ENCODE measurements around the gene FAM120A.

DNA sequence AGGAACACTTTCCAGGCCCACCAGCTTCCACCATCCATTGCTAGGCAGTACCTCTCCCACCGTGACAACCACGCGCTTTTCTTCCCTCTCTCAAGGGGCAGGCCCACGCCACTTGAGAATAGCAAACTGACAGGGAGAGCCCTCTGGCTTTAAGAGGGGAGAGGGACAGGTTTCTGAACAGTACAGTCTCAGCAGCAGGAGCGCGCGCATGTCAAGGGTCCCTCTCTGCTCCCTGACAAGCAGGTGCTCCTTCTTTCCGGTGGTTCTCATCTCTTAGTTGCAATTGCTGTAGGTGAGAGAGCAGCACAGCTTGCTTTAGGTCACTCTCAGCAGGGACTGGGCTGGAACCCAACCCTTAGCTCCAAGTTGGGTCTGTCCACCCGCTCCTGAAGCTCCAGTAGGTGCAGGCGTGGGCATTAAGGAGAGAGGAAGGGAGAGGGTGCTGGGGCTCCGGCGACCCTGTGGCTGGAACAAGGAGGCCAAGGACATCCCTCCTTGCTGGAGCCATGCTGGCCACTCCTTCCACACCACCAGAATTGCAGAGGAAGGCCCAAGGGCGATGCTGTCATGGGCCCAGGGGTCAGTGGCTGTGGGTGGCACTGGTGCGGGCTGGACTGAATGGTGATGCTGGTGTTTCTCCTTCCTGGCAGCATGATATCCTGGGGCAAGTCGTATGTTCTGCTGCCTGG lies 115.9 kb downstream of the FAM120A start:
- TF ChIP-seq CTCF (IDR thresholded peaks at IDR 0.05) (no peak), POLR2A (IDR thresholded peaks at IDR 0.05) (no peak)

Data from esophagus squamous epithelium (tissue), 4 donors.